GM19240 (cell line): ENCODE data around the gene SIM2.
"Not testable (repeated sequence)": the region's sequence is repeated elsewhere in the genome, so short reads cannot be mapped to it uniquely, and the experiment has no call there.

Source experiments
- DNase-seq: peaks from one replicate; pipeline ENCODE4 v3.0.0; 2011; ENCODE audit warnings: low spot score; ENCODE audit not compliant: insufficient read length

The SIM2 gene

DNA sequence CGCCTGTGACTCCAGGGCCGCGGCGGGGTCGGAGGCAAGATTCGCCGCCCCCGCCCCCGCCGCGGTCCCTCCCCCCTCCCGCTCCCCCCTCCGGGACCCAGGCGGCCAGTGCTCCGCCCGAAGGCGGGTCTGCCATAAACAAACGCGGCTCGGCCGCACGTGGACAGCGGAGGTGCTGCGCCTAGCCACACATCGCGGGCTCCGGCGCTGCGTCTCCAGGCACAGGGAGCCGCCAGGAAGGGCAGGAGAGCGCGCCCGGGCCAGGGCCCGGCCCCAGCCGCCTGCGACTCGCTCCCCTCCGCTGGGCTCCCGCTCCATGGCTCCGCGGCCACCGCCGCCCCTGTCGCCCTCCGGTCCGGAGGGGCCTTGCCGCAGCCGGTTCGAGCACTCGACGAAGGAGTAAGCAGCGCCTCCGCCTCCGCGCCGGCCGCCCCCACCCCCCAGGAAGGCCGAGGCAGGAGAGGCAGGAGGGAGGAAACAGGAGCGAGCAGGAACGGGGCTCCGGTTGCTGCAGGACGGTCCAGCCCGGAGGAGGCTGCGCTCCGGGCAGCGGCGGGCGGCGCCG lies at the start of gene SIM2:
Gene SIM2 (plus strand): TSS at position 135 of the 565 bp plus-strand sequence. CDS start 632 bp downstream, outside the sequence.
- DNase-seq, result no peak

DNA sequence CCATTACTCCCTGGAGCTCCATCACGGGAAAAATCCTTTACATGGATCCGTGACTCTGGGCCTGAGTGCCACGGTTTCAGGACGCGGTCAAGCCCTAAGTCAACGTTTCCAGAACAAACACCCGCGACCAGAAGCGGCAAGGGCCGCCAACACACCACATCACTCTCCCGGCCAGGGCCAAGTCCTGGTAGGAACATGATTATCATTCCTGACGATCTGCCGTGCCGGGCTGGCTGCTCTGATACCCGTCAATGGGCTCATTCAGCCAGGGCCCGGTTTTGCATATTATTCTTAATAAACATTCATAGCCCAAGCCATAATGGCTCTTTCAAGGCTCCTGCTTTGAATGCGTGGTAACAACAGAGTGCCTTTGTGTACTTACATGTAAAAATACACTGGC lies 44.6 kb upstream of the SIM2 start:
- no peak for DNase-seq

- no peak for DNase-seq
These were observed 44.1 kb upstream of the SIM2 start for GRCh38 chr21:36654796-36655325.

- no peak for DNase-seq
These were observed 42.8 kb upstream of the SIM2 start for GRCh38 chr21:36656138-36656537.

- not testable (repeated sequence) for DNase-seq
These were observed 41.6 kb upstream of the SIM2 start for GRCh38 chr21:36657290-36657689.

- DNase-seq, result no peak
These were observed 40.9 kb upstream of the SIM2 start for GRCh38 chr21:36657999-36658398.

DNA sequence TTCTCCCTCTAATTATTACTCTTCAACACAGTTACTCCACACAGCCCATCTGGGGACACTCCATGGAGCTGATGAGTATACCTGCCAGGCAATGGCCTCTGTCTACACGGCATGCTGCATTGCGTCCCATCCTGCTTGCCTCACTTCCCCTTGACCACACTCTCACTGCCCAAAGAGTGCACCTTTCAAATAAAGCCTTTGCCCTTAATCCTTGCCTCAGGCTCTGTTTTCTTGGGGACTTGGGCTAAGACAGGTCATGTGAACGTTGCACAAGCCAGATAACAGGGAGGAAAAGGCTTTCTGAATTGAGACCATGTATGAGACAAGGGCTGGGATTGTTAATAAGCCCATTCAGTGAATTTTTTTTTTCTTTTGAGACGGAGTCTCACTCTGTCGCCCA lies 40.0 kb upstream of the SIM2 start:
- DNase-seq, result no peak

DNA sequence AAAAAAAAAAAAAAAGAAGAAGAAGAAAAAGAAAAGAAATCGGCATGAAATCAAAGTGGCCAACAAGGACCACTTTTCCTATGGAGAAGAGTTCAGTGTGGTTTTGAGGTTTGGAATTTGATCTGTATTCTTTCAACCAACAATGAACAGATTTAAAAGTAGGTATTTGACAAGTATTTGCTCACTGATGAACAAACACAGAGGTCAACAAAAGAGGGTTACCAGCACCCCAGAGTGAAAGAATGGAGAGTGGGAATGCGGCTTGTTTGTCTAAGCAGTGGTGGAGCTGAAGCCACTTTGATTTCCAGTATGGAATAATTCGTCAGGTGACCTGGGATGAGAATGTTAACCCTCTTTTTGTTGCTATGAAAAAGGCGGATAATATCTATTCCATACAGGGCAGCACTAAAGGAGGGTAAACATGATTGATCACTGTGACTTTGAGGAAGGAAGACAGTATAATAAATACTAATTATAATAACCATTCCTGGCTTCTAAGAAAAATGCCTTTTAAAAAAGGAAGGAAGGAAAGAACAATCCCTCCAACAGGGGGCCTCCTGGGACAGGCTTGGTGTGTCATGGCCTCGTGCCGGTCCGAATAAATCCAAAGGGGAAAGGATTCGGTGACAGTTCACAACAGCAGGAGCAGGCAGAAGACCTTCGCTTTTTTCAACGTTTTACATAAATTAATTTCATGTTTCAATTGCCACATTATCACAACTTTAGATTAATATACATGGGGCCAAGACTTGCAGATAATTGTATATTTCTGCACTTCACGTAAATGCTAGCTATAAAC lies 37.2 kb upstream of the SIM2 start:
- no peak for DNase-seq

GRCh38 chr21:36663033-36663855 lies 35.7 kb upstream of the SIM2 start:
- DNase-seq, result no peak

DNA sequence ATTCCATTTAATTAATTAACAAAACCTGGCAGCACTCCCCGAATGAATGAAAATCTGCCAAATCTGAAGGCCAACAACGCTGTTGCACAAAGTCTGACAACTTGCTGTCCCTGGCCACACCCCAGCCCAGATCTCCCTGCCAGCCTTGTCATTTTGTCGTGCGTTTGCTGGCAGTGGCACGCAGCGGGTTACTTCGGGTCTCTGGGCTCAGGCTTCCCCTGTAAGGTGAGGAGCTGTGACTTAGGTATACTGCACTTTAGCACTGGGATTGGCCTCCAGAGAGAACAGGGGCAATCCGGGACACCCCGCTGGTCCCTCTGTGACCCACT lies 34.3 kb upstream of the SIM2 start:
- DNase-seq, result no peak

DNA sequence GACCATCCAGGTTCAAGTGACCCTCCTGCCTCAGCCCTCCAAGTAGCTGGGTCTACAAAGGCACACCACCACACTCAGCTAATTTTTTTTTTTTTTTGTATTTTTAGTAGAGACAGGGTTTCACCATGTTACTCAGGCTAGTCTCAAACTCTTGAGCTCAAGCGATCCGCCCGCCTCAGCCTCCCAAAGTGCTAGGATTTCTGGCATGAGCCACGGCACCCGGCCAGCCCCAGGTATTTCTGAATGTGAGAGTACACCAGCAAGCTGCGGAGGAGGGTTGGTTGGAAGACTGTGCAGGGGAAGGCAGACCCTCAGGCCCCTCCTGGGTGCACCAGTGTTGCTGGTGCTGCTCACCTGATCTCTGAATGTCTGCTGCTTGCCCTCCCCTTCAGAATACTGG lies 33.1 kb upstream of the SIM2 start:
- no peak for DNase-seq

- DNase-seq, result no peak
These were observed 30.2 kb upstream of the SIM2 start for GRCh38 chr21:36668713-36669112.

GRCh38 chr21:36671836-36672235 lies 27.1 kb upstream of the SIM2 start:
- DNase-seq, result no peak

- not testable (repeated sequence) for DNase-seq
These were observed 26.6 kb upstream of the SIM2 start for GRCh38 chr21:36672296-36672695.

- DNase-seq, result no peak
These were observed 26.2 kb upstream of the SIM2 start for GRCh38 chr21:36672737-36673136.

- DNase-seq, result no peak
These were observed 22.6 kb upstream of the SIM2 start for GRCh38 chr21:36676039-36676950.

DNA sequence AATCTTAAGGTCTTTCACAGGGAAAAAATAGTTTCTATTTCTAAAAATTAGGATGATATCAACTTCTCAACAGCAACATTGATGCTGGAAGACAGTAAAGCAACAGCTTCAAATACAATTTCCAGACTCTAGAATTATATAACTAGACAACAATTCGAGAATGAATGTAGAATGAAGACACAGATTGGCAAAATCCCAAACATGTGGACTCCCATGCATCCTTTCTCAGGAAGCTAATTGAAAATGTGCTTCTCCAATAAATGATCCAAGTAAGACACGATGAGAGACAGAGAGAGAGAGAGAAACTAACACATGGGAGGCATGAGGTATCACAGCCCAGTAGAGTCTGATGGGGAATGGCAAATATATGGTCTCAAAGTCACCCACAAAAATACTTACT lies 21.5 kb upstream of the SIM2 start:
- DNase-seq, result no peak

GRCh38 chr21:36678538-36678937 lies 20.4 kb upstream of the SIM2 start:
- no peak for DNase-seq

DNA sequence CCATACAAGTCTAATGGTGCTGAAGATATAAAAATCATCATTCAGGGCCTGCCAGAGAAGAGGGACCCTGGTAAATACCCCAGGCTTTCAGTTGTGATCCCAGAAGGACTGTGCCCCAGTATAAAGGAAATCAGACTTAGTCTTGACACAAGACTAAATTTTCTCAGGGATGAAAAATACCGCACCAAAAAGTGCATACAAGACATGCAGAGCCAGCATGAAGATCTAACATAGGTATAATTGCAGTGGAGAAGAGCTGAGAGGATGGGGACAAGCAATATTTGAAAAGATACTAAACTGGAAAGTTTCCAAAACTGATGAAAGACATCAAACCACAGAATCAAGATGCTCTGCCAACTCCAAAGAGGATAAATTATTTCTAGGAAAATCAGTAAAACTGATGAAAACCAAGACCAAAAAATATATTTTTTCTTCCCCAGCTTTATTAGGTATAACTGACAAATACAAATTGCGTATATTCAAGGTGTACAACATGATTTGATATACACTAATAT lies 17.7 kb upstream of the SIM2 start:
- no peak for DNase-seq

GRCh38 chr21:36684957-36685714 lies 13.8 kb upstream of the SIM2 start:
- no peak for DNase-seq
